ENCODE results near the gene RNF113B.

DNA sequence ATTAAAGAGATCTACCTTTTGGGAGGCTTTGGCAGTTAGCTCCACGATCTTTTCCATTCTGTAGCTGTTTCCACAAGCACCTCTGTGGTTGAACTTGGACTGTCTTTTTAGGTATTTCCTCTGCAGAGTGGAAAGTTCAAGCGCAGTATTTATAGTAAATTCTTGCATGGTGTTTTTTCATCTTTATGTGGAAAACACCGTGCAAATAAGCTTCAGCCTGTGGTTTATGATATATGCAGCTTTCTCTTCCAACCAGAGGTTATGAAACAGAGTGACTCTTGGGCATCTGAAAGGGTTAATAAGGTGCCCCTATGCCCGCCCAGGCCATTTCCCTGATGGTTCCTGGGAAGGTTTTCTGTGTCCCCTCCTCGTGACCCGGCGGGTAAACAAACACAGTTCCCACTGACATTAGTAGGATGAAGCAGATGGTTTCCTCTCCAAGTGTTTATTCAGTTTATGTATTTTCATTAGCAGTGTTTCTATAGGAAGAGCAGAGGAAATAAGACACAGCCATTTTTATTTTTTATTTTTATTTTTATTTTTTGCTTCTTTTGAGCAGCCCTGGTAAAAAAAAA lies 39.7 kb upstream of the RNF113B start:
- TF ChIP-seq THYN1 (CRISPR knock-in tag; IDR thresholded peaks at IDR 0.05; ENCODE audit: borderline replicate concordance, low read depth): no peak
- TF ChIP-seq CEBPB (IDR thresholded peaks at IDR 0.05; ENCODE audit: borderline replicate concordance, low read depth, low read length): no peak
- no peak for TF ChIP-seq ARNT (IDR thresholded peaks at IDR 0.05)
- TF ChIP-seq NR3C1 (CRISPR knock-in tag; IDR thresholded peaks at IDR 0.05): no peak
- TF ChIP-seq, protein P1, sequence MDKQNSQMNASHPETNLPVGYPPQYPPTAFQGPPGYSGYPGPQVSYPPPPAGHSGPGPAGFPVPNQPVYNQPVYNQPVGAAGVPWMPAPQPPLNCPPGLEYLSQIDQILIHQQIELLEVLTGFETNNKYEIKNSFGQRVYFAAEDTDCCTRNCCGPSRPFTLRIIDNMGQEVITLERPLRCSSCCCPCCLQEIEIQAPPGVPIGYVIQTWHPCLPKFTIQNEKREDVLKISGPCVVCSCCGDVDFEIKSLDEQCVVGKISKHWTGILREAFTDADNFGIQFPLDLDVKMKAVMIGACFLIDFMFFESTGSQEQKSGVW (CRISPR knock-in tag; IDR thresholded peaks at IDR 0.05; ENCODE audit: borderline replicate concordance): no peak
- no peak for TF ChIP-seq RBAK (CRISPR knock-in tag; IDR thresholded peaks at IDR 0.05)
- TF ChIP-seq HNF4A (CRISPR knock-in tag; IDR thresholded peaks at IDR 0.05): no peak
- TF ChIP-seq, protein P2, sequence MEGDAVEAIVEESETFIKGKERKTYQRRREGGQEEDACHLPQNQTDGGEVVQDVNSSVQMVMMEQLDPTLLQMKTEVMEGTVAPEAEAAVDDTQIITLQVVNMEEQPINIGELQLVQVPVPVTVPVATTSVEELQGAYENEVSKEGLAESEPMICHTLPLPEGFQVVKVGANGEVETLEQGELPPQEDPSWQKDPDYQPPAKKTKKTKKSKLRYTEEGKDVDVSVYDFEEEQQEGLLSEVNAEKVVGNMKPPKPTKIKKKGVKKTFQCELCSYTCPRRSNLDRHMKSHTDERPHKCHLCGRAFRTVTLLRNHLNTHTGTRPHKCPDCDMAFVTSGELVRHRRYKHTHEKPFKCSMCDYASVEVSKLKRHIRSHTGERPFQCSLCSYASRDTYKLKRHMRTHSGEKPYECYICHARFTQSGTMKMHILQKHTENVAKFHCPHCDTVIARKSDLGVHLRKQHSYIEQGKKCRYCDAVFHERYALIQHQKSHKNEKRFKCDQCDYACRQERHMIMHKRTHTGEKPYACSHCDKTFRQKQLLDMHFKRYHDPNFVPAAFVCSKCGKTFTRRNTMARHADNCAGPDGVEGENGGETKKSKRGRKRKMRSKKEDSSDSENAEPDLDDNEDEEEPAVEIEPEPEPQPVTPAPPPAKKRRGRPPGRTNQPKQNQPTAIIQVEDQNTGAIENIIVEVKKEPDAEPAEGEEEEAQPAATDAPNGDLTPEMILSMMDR (CRISPR knock-in tag; IDR thresholded peaks at IDR 0.05): no peak
- TF ChIP-seq RAD21 (CRISPR knock-in tag; IDR thresholded peaks at IDR 0.05): no peak
- TF ChIP-seq, protein P3, sequence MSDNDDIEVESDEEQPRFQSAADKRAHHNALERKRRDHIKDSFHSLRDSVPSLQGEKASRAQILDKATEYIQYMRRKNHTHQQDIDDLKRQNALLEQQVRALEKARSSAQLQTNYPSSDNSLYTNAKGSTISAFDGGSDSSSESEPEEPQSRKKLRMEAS (IDR thresholded peaks at IDR 0.05): no peak
- TF ChIP-seq, protein P4, sequence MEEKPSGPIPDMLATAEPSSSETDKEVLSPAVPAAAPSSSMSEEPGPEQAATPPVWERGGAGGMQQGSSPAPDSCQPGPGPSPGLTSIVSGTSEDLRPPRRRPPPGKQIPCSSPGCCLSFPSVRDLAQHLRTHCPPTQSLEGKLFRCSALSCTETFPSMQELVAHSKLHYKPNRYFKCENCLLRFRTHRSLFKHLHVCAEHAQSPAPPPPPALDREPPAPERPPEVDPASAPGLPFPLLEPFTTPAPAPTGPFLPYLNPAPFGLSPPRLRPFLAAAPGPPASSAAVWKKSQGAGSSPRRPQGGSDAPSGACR (CRISPR knock-in tag; IDR thresholded peaks at IDR 0.05): no peak
